GM18517 (cell line): ENCODE results near the gene LDLR.
"Not testable (repeated sequence)": the region's sequence is repeated elsewhere in the genome, so short reads cannot be mapped to it uniquely, and the experiment has no call there.

ENCODE experiments used
- ATAC-seq: cut with Tn5 transposase; IDR thresholded peaks from one replicate; pipeline ENCODE4 v1.9.1; 2021; ENCODE audit warnings: mild to moderate bottlenecking, moderate library complexity; ENCODE audit not compliant: unreplicated experiment

LDLR gene

GRCh38 chr19:11138601-11139300 lies 49.5 kb downstream of the LDLR start:
- no peak for ATAC-seq

GRCh38 chr19:11140023-11140538 lies 50.8 kb downstream of the LDLR start:
- ATAC-seq: not testable (repeated sequence)

DNA sequence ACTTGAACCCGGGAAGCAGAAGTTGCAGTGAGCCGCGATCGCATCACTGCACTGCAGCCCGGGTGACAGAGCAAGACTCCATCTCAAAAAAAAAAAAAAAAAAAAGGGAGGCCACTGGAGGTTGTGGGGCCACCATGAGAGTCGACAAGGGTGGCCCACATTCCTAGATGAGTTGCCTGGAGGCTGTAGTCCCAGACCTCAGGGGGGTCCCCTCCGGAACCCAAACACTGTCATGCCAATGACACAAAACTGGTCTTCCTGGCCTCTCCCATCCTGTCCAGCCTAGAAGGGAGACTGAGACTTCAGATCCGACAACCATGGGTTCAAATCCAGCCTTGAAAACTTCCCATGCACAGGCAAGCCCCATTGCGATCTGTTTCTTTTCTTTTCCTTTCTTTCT lies 51.6 kb downstream of the LDLR start:
- ATAC-seq: no peak

DNA sequence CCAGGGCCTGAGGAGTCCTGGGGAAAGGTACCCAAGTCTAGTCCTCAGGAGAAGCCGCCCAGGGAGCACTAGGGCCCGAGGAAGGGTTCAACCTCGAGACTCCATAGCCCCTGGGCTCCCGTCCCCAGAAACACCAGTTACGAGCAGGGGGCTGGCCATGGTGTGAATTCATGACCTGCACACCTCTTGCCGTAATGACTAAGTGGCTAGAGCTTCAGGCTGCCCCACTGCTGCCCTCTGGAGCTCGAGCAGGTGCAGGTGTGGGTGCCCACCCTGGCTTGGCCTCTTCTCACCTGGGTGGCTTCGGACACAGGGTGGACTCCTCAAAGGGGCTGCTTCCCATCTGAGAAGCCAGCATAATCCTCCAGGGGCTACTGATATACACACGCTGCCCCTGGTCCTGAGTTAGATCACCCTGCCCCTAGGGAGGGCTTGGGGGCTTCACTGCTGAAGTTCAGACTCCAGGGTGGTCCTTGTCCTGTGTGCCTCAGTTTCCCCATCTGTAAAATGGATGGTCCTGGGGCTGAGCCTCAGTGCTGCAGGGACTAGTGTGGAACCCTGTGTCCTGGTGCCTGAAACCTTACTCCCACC lies 52.8 kb downstream of the LDLR start:
- no peak for ATAC-seq

GRCh38 chr19:11142528-11143171 lies 53.4 kb downstream of the LDLR start:
- no peak for ATAC-seq

GRCh38 chr19:11145536-11145924 lies 56.3 kb downstream of the LDLR start:
- ATAC-seq: no peak

- ATAC-seq: no peak
Observed at GRCh38 chr19:11148001-11148400, 58.7 kb downstream of the LDLR start.

- no peak for ATAC-seq
Observed at GRCh38 chr19:11151181-11151580, 61.9 kb downstream of the LDLR start.

DNA sequence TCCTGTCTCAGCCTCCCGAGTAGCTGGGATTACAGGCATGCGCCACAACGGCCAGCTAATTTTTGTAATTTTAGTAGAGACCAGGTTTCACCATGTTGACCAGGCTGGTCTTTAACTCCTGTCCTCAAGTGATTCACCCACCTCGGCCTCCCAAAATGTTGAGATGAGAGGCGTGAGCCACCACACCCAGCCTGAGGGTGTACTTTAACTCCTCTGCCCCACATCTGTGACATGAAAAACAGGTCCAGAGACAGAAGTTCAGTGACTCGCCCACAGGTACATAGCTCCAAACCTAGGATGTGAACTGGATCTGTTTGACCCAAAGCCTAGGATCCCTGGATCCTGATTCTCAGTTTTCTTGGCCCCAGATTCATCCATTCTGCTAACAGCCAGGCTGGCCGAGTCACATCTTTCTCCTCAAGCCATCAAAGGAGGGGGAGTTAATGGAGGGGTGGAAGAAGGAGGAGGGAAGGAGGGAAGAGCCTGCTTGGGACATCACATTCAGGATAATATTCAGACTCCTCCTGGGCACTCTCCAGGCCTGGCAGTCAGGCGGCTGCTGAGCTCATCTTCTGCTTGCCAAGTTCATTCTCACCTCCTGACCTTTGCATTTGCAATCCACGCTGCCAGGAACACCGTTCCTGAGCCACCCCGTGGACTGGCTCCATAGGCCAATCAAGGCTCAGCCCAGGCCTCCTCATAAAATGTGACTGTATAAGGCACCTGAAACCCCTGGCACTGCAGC lies 63.2 kb downstream of the LDLR start:
- no peak for ATAC-seq

DNA sequence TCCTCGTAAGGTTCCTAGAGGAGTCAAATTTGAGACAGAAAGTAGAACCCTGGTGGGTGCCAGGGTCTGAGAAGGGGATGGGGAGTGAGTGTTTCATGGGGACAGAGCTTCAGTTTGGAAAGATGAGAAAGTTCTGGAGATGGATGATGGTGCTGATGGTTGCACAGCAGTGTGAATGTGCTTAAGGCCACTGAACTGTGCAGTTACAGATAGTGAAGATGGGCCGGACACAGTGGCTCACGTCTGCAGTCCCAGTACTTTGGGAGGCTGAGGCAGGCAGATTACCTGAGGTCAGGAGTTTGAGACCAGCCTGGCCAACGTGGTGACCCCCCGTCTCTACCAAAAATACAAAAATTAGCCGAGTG lies 65.4 kb downstream of the LDLR start:
- no peak for ATAC-seq

DNA sequence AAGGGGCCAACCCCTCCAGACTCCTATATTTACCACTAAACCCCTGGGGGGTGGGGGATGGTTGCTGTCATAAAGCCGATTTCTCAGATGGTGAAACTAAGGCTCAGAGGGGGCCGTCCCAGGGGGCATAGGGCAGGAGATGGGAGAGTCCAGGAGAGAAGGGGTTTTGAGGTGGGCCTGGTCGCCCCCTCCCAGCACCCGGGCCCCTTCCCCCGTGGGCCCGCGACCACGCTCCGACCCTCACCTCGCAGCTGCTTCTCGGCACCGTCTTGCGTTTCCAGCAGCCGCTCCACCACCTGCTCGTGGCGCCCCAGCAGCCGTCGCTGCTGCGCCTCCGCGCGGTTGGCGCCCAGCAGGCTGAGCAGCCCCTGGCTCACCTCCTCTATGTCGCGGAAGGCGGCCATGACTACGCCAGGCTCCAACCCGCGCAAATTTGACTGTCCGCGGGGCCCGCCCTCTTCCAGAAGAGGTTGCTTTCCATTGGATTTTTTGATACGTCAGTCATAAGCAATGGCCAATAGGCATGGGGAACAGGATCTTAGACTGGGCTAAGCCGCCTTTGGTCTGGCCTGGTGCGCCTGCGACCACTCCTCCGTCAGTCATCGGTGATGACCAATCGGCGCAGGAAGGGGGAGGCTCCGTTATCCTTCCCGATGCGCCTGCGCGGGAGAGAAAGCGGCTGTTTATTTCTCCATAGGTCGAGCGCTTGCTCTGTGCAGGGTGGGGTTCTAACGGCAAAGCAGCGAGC lies 66.3 kb downstream of the LDLR start, which contains the start of gene SPC24:
SPC24 (minus strand) TSS at position 410 of the 748 bp plus-strand sequence; CDS start at position 404, 6 bp downstream.
- ATAC-seq: peak; percentile 97

- ATAC-seq: no peak
Observed at GRCh38 chr19:11159598-11160439, 70.6 kb downstream of the LDLR start.

- ATAC-seq: not testable (repeated sequence)
Observed at GRCh38 chr19:11160440-11160768, 71.1 kb downstream of the LDLR start.

- no peak for ATAC-seq
Observed at GRCh38 chr19:11164296-11164695, 75.0 kb downstream of the LDLR start.

GRCh38 chr19:11164879-11165406 lies 75.7 kb downstream of the LDLR start:
- no peak for ATAC-seq

- no peak for ATAC-seq
Observed at GRCh38 chr19:11165486-11166030, 76.3 kb downstream of the LDLR start.

DNA sequence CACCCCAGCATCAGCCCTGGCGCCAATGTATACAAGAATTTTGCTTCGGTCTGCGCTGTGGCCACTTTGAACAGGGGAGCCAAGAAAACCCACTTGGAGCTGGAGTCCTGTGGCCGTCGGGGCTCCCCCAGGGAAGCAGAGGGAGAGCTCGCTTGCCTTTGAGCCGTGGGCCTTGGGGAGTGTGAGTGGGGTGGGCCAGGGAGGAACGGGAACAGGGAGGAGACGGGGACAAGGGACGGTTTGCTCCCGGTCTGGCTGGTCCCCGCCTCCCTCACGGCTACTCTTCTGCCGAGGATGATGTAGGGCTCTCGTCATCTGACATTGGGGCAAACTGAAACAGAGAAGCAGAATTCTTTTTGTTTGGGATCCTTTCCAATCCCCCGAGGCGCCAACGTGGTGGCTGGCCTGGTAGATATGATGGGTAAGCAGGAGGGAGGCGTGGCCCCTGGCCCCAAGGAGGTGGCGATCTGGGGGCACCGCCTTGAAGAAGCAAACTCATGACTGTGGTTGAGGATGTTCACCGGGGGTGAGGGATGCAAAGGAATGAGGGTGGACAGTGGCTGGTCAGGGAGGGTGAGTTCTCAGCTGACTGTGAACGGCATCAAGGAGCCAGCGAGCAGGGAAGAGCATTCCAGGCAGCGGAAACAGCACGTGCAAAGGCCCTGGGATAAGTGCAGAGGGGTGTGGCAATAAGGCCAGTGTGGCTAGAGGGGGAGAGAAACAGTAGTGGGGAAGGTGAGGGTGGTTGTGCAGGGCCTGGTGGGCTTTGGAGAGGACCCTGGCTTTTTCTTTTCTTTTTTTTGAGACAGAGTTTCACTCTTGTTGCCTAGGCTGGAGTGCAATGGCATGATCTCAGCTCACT lies 77.2 kb downstream of the LDLR start:
- no peak for ATAC-seq

GRCh38 chr19:11168568-11168967 lies 79.3 kb downstream of the LDLR start:
- no peak for ATAC-seq
